H1 (cell line): ENCODE measurements around the gene HDGFL3. TPM values are rescaled to one million over a fixed set of nuclear protein-coding genes. Genes with fewer than 3 reads are reported as not detected.

ENCODE experiments used
- BCL11A ChIP-seq, 2 experiments: IDR thresholded peaks; one replicate each; pipeline ENCODE4 v1.6.1; 2011; ENCODE audit warnings: low read depth in 2 of 2, low read length in 2 of 2, mild to moderate bottlenecking in 2 of 2
- CBX5 ChIP-seq: fragments of 300-800, 300-1000 bp; sonication (generic); IDR thresholded peaks from 2 replicates; pipeline ENCODE4 v1.7.1; 2016; ENCODE audit warnings: antibody characterized with exemption, low read length, low read depth
- GTF2F1 ChIP-seq: IDR thresholded peaks from 2 replicates; pipeline ENCODE4 v1.6.1; 2012; ENCODE audit warnings: low read depth, low read length, improper control_type of control experiment, borderline replicate concordance
- NRF1 ChIP-seq: IDR thresholded peaks from 2 replicates; pipeline ENCODE4 v1.6.1; 2011; ENCODE audit warnings: mild to moderate bottlenecking, low read depth, low read length, improper control_type of control experiment
- RXRA ChIP-seq: IDR thresholded peaks from 2 replicates; pipeline ENCODE4 v1.6.1; 2011; ENCODE audit warnings: low read depth, mild to moderate bottlenecking, low read length, moderate library complexity; ENCODE audit not compliant: insufficient read depth
- SP2 ChIP-seq: IDR thresholded peaks from 2 replicates; pipeline ENCODE4 v1.6.1; 2012; ENCODE audit warnings: mild to moderate bottlenecking, low read length, inconsistent platforms
- TAF7 ChIP-seq: optimal IDR thresholded peaks from 2 replicates; pipeline ENCODE3; 2011; ENCODE audit warnings: low read depth, mild to moderate bottlenecking, inconsistent platforms, low read length, moderate library complexity, borderline replicate concordance
- TEAD4 ChIP-seq: IDR thresholded peaks from 2 replicates; pipeline ENCODE4 v1.6.1; 2012; ENCODE audit warnings: low read depth, low read length, inconsistent platforms, mixed read lengths
- polyA plus RNA-seq, 7 experiments: library from polyadenylated mRNA; depleted of rRNA in 3 of 7; stranded (reverse) in 5 of 7; unstranded in 2 of 7; fragments of >200 nt in 5 of 7; fragments of 200-250 nt in 2 of 7; gene quantifications; 1 replicate in 5 of 7; 2 replicates in 1 of 7; 4 replicates in 1 of 7; pipeline versions ENCODE4 v1.2.1 to v1.2.3, GENCODE V29; 2011 to 2013; ENCODE audit warnings: missing spikeins in 2 of 7, mixed read lengths in 2 of 7
- total RNA-seq: library from RNA; stranded (reverse); fragmentation: NEBNext Ultra II Directional; extraction: Animal tissue kit (Norgen Biotek cat#: 25700); gene quantifications from 2 replicates; pipeline ENCODE4 v1.2.1, GENCODE V29; 2021
- TF ChIP-seq, protein P1 (sequence below): fragments of 300-600 bp; sonication (generic); IDR thresholded peaks from 2 replicates; pipeline ENCODE4 v1.7.1; 2012; ENCODE audit warnings: low read length, moderate library complexity, mild to moderate bottlenecking, inconsistent platforms; ENCODE audit not compliant: insufficient replicate concordance
- TF ChIP-seq, protein P2 (sequence below): IDR thresholded peaks from 2 replicates; pipeline ENCODE4 v1.6.1; 2011; ENCODE audit warnings: low read depth, mild to moderate bottlenecking, low read length; ENCODE audit not compliant: insufficient read depth

Gene HDGFL3
- total and polyA plus RNA-seq, 2 of the 8 experiments (the other 6 are each of a cell fraction or from before 2014, with no cell fraction given) = 14.1 to 149 TPM

DNA sequence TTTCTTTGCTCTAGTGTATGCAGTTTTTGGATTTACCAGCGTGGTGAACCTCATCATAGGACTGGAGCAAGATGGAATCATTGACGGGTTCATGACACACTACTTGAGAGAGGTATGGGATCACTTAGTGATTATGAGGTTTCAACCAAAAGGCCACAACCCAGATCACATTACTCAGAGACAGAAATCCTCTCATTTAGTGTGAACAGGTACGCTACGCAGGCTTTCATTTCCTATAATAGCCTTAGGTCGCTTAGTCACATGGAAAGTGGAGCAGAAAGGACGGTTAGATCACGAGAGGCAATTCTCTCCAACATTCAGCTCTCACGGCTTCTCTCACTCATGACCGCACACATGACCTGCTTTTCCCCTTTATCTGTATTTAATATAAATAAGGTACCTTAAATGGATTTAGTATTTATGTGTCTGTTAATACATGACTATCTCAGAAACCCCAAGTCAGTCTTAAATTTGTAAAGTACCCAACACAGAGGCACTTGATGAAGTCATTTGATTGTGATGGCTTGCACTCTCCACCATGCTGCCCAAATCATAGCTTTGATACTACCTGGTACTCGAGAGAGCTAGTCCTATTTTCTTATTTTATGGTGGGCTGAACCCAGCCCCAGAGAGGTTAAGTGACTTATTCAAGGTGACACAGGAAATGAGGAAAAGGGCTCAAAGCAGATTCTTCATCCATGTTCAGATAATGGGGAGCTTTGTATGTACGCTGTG is 91.6 kb downstream of the HDGFL3 start (continued):
- TF ChIP-seq, protein P1, sequence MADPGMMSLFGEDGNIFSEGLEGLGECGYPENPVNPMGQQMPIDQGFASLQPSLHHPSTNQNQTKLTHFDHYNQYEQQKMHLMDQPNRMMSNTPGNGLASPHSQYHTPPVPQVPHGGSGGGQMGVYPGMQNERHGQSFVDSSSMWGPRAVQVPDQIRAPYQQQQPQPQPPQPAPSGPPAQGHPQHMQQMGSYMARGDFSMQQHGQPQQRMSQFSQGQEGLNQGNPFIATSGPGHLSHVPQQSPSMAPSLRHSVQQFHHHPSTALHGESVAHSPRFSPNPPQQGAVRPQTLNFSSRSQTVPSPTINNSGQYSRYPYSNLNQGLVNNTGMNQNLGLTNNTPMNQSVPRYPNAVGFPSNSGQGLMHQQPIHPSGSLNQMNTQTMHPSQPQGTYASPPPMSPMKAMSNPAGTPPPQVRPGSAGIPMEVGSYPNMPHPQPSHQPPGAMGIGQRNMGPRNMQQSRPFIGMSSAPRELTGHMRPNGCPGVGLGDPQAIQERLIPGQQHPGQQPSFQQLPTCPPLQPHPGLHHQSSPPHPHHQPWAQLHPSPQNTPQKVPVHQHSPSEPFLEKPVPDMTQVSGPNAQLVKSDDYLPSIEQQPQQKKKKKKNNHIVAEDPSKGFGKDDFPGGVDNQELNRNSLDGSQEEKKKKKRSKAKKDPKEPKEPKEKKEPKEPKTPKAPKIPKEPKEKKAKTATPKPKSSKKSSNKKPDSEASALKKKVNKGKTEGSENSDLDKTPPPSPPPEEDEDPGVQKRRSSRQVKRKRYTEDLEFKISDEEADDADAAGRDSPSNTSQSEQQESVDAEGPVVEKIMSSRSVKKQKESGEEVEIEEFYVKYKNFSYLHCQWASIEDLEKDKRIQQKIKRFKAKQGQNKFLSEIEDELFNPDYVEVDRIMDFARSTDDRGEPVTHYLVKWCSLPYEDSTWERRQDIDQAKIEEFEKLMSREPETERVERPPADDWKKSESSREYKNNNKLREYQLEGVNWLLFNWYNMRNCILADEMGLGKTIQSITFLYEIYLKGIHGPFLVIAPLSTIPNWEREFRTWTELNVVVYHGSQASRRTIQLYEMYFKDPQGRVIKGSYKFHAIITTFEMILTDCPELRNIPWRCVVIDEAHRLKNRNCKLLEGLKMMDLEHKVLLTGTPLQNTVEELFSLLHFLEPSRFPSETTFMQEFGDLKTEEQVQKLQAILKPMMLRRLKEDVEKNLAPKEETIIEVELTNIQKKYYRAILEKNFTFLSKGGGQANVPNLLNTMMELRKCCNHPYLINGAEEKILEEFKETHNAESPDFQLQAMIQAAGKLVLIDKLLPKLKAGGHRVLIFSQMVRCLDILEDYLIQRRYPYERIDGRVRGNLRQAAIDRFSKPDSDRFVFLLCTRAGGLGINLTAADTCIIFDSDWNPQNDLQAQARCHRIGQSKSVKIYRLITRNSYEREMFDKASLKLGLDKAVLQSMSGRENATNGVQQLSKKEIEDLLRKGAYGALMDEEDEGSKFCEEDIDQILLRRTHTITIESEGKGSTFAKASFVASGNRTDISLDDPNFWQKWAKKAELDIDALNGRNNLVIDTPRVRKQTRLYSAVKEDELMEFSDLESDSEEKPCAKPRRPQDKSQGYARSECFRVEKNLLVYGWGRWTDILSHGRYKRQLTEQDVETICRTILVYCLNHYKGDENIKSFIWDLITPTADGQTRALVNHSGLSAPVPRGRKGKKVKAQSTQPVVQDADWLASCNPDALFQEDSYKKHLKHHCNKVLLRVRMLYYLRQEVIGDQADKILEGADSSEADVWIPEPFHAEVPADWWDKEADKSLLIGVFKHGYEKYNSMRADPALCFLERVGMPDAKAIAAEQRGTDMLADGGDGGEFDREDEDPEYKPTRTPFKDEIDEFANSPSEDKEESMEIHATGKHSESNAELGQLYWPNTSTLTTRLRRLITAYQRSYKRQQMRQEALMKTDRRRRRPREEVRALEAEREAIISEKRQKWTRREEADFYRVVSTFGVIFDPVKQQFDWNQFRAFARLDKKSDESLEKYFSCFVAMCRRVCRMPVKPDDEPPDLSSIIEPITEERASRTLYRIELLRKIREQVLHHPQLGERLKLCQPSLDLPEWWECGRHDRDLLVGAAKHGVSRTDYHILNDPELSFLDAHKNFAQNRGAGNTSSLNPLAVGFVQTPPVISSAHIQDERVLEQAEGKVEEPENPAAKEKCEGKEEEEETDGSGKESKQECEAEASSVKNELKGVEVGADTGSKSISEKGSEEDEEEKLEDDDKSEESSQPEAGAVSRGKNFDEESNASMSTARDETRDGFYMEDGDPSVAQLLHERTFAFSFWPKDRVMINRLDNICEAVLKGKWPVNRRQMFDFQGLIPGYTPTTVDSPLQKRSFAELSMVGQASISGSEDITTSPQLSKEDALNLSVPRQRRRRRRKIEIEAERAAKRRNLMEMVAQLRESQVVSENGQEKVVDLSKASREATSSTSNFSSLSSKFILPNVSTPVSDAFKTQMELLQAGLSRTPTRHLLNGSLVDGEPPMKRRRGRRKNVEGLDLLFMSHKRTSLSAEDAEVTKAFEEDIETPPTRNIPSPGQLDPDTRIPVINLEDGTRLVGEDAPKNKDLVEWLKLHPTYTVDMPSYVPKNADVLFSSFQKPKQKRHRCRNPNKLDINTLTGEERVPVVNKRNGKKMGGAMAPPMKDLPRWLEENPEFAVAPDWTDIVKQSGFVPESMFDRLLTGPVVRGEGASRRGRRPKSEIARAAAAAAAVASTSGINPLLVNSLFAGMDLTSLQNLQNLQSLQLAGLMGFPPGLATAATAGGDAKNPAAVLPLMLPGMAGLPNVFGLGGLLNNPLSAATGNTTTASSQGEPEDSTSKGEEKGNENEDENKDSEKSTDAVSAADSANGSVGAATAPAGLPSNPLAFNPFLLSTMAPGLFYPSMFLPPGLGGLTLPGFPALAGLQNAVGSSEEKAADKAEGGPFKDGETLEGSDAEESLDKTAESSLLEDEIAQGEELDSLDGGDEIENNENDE = no peak
- TF ChIP-seq, protein P2, sequence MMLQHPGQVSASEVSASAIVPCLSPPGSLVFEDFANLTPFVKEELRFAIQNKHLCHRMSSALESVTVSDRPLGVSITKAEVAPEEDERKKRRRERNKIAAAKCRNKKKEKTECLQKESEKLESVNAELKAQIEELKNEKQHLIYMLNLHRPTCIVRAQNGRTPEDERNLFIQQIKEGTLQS = no peak
- TF ChIP-seq GTF2F1 = no peak
- TF ChIP-seq NRF1 = no peak
- TF ChIP-seq RXRA = no peak
- no peak for TF ChIP-seq CBX5
- TF ChIP-seq SP2 = no peak
- no peak for TF ChIP-seq TAF7
- TF ChIP-seq BCL11A (IDR thresholded peaks at IDR 0.05; ENCODE audit: low read depth in 2 of 2, low read length in 2 of 2) = no peak
- TF ChIP-seq TEAD4 = no peak
